ENCODE results near the gene RBMS3. TPM values are rescaled to one million over a fixed set of nuclear protein-coding genes. Genes with fewer than 3 reads are reported as not detected.

RBMS3 gene
- total and polyA plus RNA-seq, 2 of the 8 experiments (the other 6 are each of a cell fraction or from before 2014, with no cell fraction given) = 3.7 to 6.9 TPM

DNA sequence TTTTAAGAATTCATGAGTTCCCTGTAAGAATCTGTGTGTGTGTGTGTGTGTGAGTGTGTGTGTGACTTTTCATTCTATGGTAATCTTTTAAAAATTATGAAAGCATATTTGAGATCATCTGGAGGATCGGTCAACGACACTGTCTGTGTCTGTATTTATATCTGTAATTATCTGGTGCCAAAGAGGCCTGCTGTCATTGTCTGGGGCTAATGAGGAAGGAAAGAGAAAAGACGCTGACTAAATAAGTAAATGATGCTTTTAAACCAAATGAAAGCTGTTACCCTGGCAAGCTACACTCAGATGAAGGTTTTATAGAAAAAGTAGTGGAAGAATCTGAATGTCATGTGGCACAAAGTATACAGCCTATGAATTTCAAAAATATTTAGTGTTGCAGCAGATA is 439.8 kb downstream of the RBMS3 start:
- no peak overlapping the region for H2AFZ ChIP-seq (ENCODE audit: low read length)
- ChIA-PET CTCF (ENCODE audit: partially characterized antibody) (no interaction called here), POLR2A (ENCODE audit: partially characterized antibody) (no interaction called here)
- H3K18ac ChIP-seq (ENCODE audit: extremely low read depth, low read length) = no peak overlapping the region
- no peak overlapping the region for H2AK5ac ChIP-seq (ENCODE audit: low read depth, low read length)
- no peaks in the 10 kb centered on the region for H3K79me2 ChIP-seq (ENCODE audit: control insufficient read depth in 1 of 2, insufficient read depth in 2 of 2, low read length in 2 of 2)
- H3K27me3 ChIP-seq (replicated peaks in 1 of 4; ENCODE audit: control insufficient read depth in 3 of 4, extremely low read depth in 1 of 4, insufficient read depth in 3 of 4, low read length in 3 of 4) = no peaks in the 10 kb centered on the region
- no peak overlapping the region for H2BK5ac ChIP-seq (ENCODE audit: low read depth, low read length)
- H3K4me3 ChIP-seq (ENCODE audit: extremely low read depth in 1 of 4, insufficient read depth in 2 of 4, low read depth in 3 of 4, low read length in 4 of 4) = no peak overlapping the region
- H2BK15ac ChIP-seq (ENCODE audit: low read length) = no peak overlapping the region
- DNase-seq (ENCODE audit: low read depth in 1 of 2, low spot score in 2 of 2) = no peak
- no peak overlapping the region for H4K5ac ChIP-seq (ENCODE audit: insufficient read length, low read depth, low read length)
- H3K14ac ChIP-seq (ENCODE audit: insufficient read length) = no peak overlapping the region
- H2BK12ac ChIP-seq (ENCODE audit: low read depth, low read length) = no peak overlapping the region
- WGBS, 2 experiments (ENCODE audit: extremely low coverage in 1 of 2, insufficient coverage in 1 of 2, insufficient read length in 1 of 2, insufficient replicate concordance in 2 of 2, low coverage in 1 of 2, low lambda C conversion rate in 2 of 2, missing lambda C conversion rate in 1 of 2) = 91% methylated on average over 3 of the region's 3 CpGs; no CpG with 5 or more reads in 1 of the 2 experiments
- H3K9ac ChIP-seq (replicated peaks in 1 of 4; ENCODE audit: extremely low read depth in 1 of 4, low read depth in 3 of 4, low read length in 3 of 4) = no peak overlapping the region
- no peaks in the 10 kb centered on the region for H3K9me3 ChIP-seq (ENCODE audit: insufficient read depth in 2 of 2, low read depth in 1 of 2, low read length in 1 of 2)
- no peak overlapping the region for H3K23ac ChIP-seq (ENCODE audit: insufficient read length)
- no peak overlapping the region for H3K56ac ChIP-seq (replicated peaks; ENCODE audit: insufficient read length, low read depth, low read length)
- no peaks in the 10 kb centered on the region for H3K79me1 ChIP-seq (ENCODE audit: low read depth, low read length)
- TF ChIP-seq FOSL1 (IDR thresholded peaks at IDR 0.05; ENCODE audit: insufficient read depth, low read depth, low read length) (no peak), TAF7 (optimal IDR thresholded peaks at IDR 0.05; ENCODE audit: borderline replicate concordance, low read depth, low read length) (no peak), KDM4A (IDR thresholded peaks at IDR 0.05; ENCODE audit: low read depth, low read length, severe bottlenecking) (no peak), NRF1 (IDR thresholded peaks at IDR 0.05; ENCODE audit: low read depth, low read length) (no peak), SUZ12 (IDR thresholded peaks at IDR 0.05; ENCODE audit: low read length) (no peak), SRF (IDR thresholded peaks at IDR 0.05; ENCODE audit: low read depth, low read length) (no peak)
- no peak overlapping the region for H4K91ac ChIP-seq (replicated peaks; ENCODE audit: insufficient read length, low read length)
- H3K36me3 ChIP-seq (ENCODE audit: control insufficient read depth in 2 of 4, insufficient read depth in 4 of 4, low read length in 3 of 4) = no peaks in the 10 kb centered on the region
- H4K8ac ChIP-seq (ENCODE audit: extremely low read depth, insufficient read depth, low read length) = no peak overlapping the region
- H3K4ac ChIP-seq (replicated peaks; ENCODE audit: insufficient read length, low read depth, low read length) = no peak overlapping the region
- H3K4me1 ChIP-seq (replicated peaks in 1 of 4; ENCODE audit: control insufficient read depth in 3 of 4, insufficient read depth in 4 of 4, low read length in 3 of 4) = no peaks in the 10 kb centered on the region
- no peak overlapping the region for H3K27ac ChIP-seq (ENCODE audit: low read depth, low read length)
- H2BK20ac ChIP-seq (ENCODE audit: low read length) = no peak overlapping the region
- H4K20me1 ChIP-seq (replicated peaks in 1 of 2; ENCODE audit: control insufficient read depth in 1 of 2, insufficient read depth in 2 of 2, low read length in 2 of 2) = no peaks in the 10 kb centered on the region
- no peaks in the 10 kb centered on the region for H3K23me2 ChIP-seq (ENCODE audit: low read depth, low read length)
- no peak overlapping the region for H3K4me2 ChIP-seq (ENCODE audit: insufficient read depth in 1 of 2, low read depth in 2 of 2, low read length in 2 of 2)
- no peak overlapping the region for H2BK120ac ChIP-seq (replicated peaks; ENCODE audit: low read depth, low read length)
- no peak for FAIRE-seq
